GM12878 (cell line): ENCODE measurements around the gene HOXB13. TPM values are rescaled to one million over a fixed set of nuclear protein-coding genes. Genes with fewer than 3 reads are reported as not detected.

Experiments
- ATAC-seq: fragments of 200-7000 bp; cut with Tn5 transposase; 3 replicates; pipeline ENCODE4 v1.9.1; 2020; ENCODE audit warnings: mild to moderate bottlenecking, moderate library complexity
- BruUV-seq: library from RNA; stranded (reverse); fragments of 400-500 nt; replicated peaks from 2 replicates; lab custom pipeline; 2021; lab: Mats Ljungman, UMichigan
- CTCF ChIA-PET: fragments of 300-600 bp; sonication (Branson Sonifier 250); formaldehyde crosslinking; extraction: SDS; loops from one replicate; lab custom pipeline; 2021; ENCODE audit warnings: inconsistent platforms; lab: Yijun Ruan, JAX
- POLR2A ChIA-PET: fragments of 350-600 bp; formaldehyde crosslinking; extraction: SDS; loops from one replicate; lab custom pipeline; 2021; ENCODE audit warnings: inconsistent platforms; lab: Charles Lee
- RAD21 ChIA-PET: fragments of 300-600 bp; sonication (Branson Sonifier 250); formaldehyde crosslinking; loops from one replicate; lab custom pipeline; 2023; ENCODE audit warnings: antibody characterized with exemption; ENCODE audit not compliant: unreplicated experiment; lab: Charles Lee
- SMC1A ChIA-PET: fragments of 300-600 bp; sonication (Branson Sonifier 250); formaldehyde crosslinking; loops from one replicate; lab custom pipeline; 2023; ENCODE audit not compliant: unreplicated experiment, uncharacterized antibody; lab: Charles Lee
- DNase-seq: peaks from one replicate; pipeline ENCODE4 v3.0.0-alpha.2; 2011; ENCODE audit warnings: low read depth, low spot score
- FAIRE-seq: peaks from 3 replicates; lab custom pipeline; 2011; peaks lifted over from hg19 to GRCh38; lab: Jason Lieb, UNC
- H2AFZ ChIP-seq: 2 replicates; pipeline ENCODE4 v1.6.0; 2011; ENCODE audit warnings: low read depth, low read length, control low read depth; ENCODE audit not compliant: control insufficient read depth
- H3K27ac ChIP-seq: 2 replicates; pipeline ENCODE4 v1.5.1; 2011; ENCODE audit warnings: control low read depth; ENCODE audit not compliant: control insufficient read depth, insufficient read depth
- H3K27me3 ChIP-seq, 2 experiments: replicated peaks in 1 of 2; 2 replicates each; pipeline versions ENCODE4 v1.6.0 to v1.6.1; 2011; ENCODE audit warnings: low read length in 1 of 2; ENCODE audit not compliant: control insufficient read depth in 2 of 2, insufficient read depth in 2 of 2
- H3K36me3 ChIP-seq, 2 experiments: 2 replicates each; pipeline ENCODE4 v1.5.1; 2011; ENCODE audit warnings: low read length in 1 of 2; ENCODE audit not compliant: control insufficient read depth in 2 of 2, insufficient read depth in 2 of 2
- H3K4me1 ChIP-seq: 2 replicates; pipeline ENCODE4 v1.6.1; 2011; ENCODE audit warnings: mild to moderate bottlenecking, low read length, moderate library complexity, mixed read lengths; ENCODE audit not compliant: control insufficient read depth, insufficient read depth
- H3K4me2 ChIP-seq: 2 replicates; pipeline ENCODE4 v1.6.0; 2011; ENCODE audit warnings: control low read depth; ENCODE audit not compliant: control insufficient read depth, insufficient read depth
- H3K4me3 ChIP-seq: fragments of 200-600 bp; sonication (generic); 2 replicates; pipeline ENCODE4 v1.5.1; 2016
- H3K79me2 ChIP-seq: 2 replicates; pipeline ENCODE4 v1.6.0; 2011; ENCODE audit warnings: low read length; ENCODE audit not compliant: control insufficient read depth, insufficient read depth
- H3K9ac ChIP-seq: 2 replicates; pipeline ENCODE4 v1.8.0; 2011; ENCODE audit warnings: low read length, control low read depth, mixed read lengths; ENCODE audit not compliant: control insufficient read depth, insufficient read depth
- H3K9me3 ChIP-seq: replicated peaks from 3 replicates; pipeline ENCODE4 v1.5.1; 2011; ENCODE audit warnings: mild to moderate bottlenecking, low read length; ENCODE audit not compliant: control insufficient read depth, insufficient read depth
- H4K20me1 ChIP-seq: 2 replicates; pipeline ENCODE4 v1.6.0; 2011; ENCODE audit not compliant: control insufficient read depth, insufficient read depth
- BMI1 ChIP-seq: fragments of 450-650 bp; IDR thresholded peaks from 2 replicates; pipeline ENCODE4 v1.6.1; 2016; ENCODE audit warnings: mild to moderate bottlenecking, moderate library complexity, borderline replicate concordance
- CHD1 ChIP-seq: IDR thresholded peaks from 2 replicates; pipeline ENCODE4 v1.6.1; 2012; ENCODE audit warnings: low read depth, low read length, improper control_type of control experiment
- DPF2 ChIP-seq: fragments of 450-650 bp; IDR thresholded peaks from 2 replicates; pipeline ENCODE4 v1.6.1; 2017; ENCODE audit warnings: mild to moderate bottlenecking
- EZH2 ChIP-seq: IDR thresholded peaks from 2 replicates; pipeline ENCODE4 v1.6.1; 2012; ENCODE audit warnings: low read depth, mild to moderate bottlenecking, control low read depth, inconsistent platforms, low read length, borderline replicate concordance; ENCODE audit not compliant: control insufficient read depth
- MEF2A ChIP-seq: IDR thresholded peaks from 2 replicates; pipeline ENCODE4 v1.6.1; 2011; ENCODE audit warnings: low read depth, mild to moderate bottlenecking, low read length, moderate library complexity; ENCODE audit not compliant: insufficient read depth
- TARDBP ChIP-seq: IDR thresholded peaks from 2 replicates; pipeline ENCODE4 v1.6.1; 2016; ENCODE audit warnings: borderline replicate concordance
- WGBS: methylation state at CpG from one replicate; pipeline ENCODE4 v1.1.6; 2016; ENCODE audit warnings: low lambda C conversion rate; ENCODE audit not compliant: insufficient replicate concordance, insufficient coverage; ENCODE audit errors: missing lambda C conversion rate; 5-methylcytosine and 5-hydroxymethylcytosine counted together
- in situ Hi-C: fragments of 300-500 bp; cut with MboI; formaldehyde crosslinking; loops from 9 replicates; pipeline ENCODE4 v1.14.3; 2018; ENCODE audit warnings: mixed read lengths
- intact Hi-C: fragments of 100-400 bp; cut with micrococcal nuclease; formaldehyde crosslinking; loops from one replicate; pipeline ENCODE4 v1.14.2; 2022; ENCODE audit not compliant: unreplicated experiment
- polyA plus RNA-seq, 11 experiments: library from polyadenylated mRNA; depleted of rRNA in 4 of 11; unstranded in 6 of 11; stranded (reverse) in 5 of 11; fragments of >200 nt; fragmentation: Nextera tagmentation in 4 of 11; fragmentation: Illumina TruSeq in 1 of 11; extraction: Ambion mirVana in 4 of 11; extraction: Trizol in 1 of 11; gene quantifications; 1 replicate in 1 of 11; 2 replicates in 10 of 11; pipeline versions ENCODE4 v1.2.1 to v1.2.3, GENCODE V29; 2011 to 2016; ENCODE audit warnings: inconsistent platforms in 2 of 11, missing spikeins in 2 of 11, low read depth in 1 of 11
- total RNA-seq, 4 experiments: library from RNA; depleted of rRNA in 3 of 4; stranded (reverse); fragments of >200 nt in 3 of 4; fragmentation: Illumina TruSeq in 1 of 4; extraction: Trizol in 1 of 4; gene quantifications; 2 replicates each; pipeline versions ENCODE4 v1.2.1 to v1.2.3, GENCODE V29; 2013 to 2021
- TF ChIP-seq, protein P1 (sequence below): fragments of 450-650 bp; IDR thresholded peaks from 2 replicates; pipeline ENCODE4 v1.6.1; 2017; ENCODE audit warnings: mild to moderate bottlenecking
- TF ChIP-seq, protein P2 (sequence below): fragments of 450-650 bp; conservative IDR thresholded peaks from 2 replicates; pipeline ENCODE4 v1.6.1; 2017; ENCODE audit warnings: mild to moderate bottlenecking, moderate library complexity

Gene HOXB13
- total and polyA plus RNA-seq, 10 of the 15 experiments (the other 5 are each of a cell fraction or from before 2014, with no cell fraction given), result 0.05 TPM; not detected in 9

DNA sequence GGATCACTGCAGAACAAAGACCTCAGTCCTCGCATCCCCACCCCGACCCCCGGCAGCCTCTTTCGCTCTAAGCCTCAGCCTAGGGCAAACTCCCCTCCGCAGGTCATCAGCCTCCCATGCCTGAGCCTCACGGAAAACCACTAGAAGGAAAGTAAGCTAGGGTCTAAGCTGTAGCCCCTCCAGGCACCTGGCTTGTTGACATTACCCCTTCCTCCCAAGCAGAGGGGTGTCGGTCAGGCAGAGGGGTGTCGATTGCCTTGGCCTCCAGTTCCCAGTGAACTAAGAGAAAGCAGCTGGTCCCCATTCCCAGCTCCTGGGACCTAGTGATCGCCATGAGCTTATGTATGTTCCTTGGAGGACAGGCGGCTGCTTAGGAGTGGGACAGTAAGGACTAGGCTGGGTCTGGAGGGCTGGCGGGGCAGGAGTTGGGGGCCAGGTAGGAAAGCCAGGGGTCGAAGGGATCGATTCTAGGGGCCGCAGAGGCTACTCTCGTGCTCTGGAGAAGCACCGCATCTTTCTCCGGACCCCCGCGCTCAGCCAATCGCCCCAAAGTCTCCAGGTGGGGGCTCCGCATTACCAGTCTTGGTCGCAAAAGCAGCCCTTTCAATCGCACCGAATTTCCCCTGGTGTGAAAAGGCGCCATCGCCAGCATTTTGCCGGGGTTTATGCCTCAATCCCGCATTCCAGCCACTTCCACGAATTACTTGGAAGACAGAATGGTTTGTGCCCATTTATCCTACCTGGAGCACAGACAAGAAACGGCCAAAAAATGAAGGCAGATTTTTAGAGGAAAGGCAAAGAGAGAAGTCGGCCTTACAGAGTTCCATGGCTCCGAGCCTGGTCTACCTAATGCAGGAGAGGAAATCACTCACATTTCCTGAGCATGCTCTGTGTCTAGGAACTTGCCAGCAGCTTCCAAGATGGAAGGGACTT, 21.3 kb upstream of the HOXB13 start (continued):
- TF ChIP-seq, protein P1, sequence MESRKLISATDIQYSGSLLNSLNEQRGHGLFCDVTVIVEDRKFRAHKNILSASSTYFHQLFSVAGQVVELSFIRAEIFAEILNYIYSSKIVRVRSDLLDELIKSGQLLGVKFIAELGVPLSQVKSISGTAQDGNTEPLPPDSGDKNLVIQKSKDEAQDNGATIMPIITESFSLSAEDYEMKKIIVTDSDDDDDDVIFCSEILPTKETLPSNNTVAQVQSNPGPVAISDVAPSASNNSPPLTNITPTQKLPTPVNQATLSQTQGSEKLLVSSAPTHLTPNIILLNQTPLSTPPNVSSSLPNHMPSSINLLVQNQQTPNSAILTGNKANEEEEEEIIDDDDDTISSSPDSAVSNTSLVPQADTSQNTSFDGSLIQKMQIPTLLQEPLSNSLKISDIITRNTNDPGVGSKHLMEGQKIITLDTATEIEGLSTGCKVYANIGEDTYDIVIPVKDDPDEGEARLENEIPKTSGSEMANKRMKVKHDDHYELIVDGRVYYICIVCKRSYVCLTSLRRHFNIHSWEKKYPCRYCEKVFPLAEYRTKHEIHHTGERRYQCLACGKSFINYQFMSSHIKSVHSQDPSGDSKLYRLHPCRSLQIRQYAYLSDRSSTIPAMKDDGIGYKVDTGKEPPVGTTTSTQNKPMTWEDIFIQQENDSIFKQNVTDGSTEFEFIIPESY, result no peak
- no peak for TF ChIP-seq CHD1

DNA sequence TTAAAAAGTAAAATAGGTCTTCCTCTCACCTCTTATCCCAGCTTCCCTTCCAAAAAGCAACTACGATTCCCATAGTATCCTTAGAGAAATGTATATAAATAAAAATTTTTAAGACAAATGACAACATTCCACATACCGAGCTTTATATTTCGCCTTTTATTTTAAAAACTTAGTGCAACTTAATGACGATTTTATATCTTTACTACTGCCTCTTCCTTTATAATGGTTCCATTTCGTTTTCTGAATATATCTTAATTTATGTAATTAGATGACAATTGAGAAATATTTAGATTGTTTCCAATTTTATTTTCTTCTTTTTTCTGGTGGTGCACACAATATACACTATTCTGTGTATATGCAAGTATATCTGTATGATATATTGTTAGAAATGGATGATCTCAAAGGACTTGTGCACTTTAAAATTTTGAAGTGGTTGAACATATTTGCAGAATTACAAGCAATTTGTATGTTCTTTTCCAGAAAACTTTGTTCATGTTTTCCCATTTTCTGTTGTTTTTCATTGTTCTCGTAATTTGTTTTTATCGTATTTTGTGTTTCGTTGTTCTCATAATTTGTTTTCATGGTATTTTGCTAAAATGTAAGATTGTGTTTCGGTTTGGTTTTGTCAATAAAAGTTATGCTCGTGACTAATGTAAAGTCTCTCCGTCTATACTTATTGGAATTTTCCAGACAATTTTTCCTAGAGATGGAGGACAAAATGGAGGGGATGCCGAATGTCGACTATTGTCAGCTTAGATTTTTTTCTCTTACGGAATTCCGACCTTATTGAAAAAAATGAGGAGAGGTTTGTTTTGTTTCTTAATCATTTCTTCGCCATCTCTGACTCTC, 20.4 kb upstream of the HOXB13 start:
- ChIA-PET CTCF (interaction anchor here (0.8 to 1.2 kb wide), 4 partner anchors 11 to 281 kb away, joined by 3 read pairs; no protein-coding TSS in a partner anchor), POLR2A (interaction anchor here (0.6 kb wide), 1 partner anchor 56 kb away, joined by 4 read pairs; no protein-coding TSS in a partner anchor), SMC1A (interaction anchor here (1.2 kb wide), 1 partner anchor 130 kb away, joined by 3 read pairs; no protein-coding TSS in a partner anchor), RAD21 (interaction anchor here (1.6 kb wide), 1 partner anchor 130 kb away, joined by 3 read pairs; no protein-coding TSS in a partner anchor)
- Histone ChIP-seq H3K9me3 (no peaks in the 10 kb centered on the region; the same call in 2 of the 3 replicates), H3K4me2 (no peak overlapping the region), H3K4me3 (no peak overlapping the region), H4K20me1 (peaks cover 2% of the 10 kb centered on the region; the same call in 1 of the 2 replicates), H3K4me1 (no peaks in the 10 kb centered on the region), H3K27ac (no peak overlapping the region), H3K9ac (no peak overlapping the region), H2AFZ (no peak overlapping the region), H3K27me3 (peaks cover 23 to 60% of the 10 kb centered on the region in 2 experiments), H3K79me2 (no peaks in the 10 kb centered on the region), H3K36me3 (no peaks in the 10 kb centered on the region)
- intact Hi-C loops, result no loop called here
- DNase-seq, result no peak
- in situ Hi-C loops, result no loop called here
- no TSS peak for BruUV-seq
- TF ChIP-seq EZH2 (0 out of 2 replicates have a peak, but pooled peaks have one; percentile 32), DPF2 (no peak), TARDBP (no peak), BMI1 (peak; percentile 53), MEF2A (no peak)
- TF ChIP-seq, protein P2, sequence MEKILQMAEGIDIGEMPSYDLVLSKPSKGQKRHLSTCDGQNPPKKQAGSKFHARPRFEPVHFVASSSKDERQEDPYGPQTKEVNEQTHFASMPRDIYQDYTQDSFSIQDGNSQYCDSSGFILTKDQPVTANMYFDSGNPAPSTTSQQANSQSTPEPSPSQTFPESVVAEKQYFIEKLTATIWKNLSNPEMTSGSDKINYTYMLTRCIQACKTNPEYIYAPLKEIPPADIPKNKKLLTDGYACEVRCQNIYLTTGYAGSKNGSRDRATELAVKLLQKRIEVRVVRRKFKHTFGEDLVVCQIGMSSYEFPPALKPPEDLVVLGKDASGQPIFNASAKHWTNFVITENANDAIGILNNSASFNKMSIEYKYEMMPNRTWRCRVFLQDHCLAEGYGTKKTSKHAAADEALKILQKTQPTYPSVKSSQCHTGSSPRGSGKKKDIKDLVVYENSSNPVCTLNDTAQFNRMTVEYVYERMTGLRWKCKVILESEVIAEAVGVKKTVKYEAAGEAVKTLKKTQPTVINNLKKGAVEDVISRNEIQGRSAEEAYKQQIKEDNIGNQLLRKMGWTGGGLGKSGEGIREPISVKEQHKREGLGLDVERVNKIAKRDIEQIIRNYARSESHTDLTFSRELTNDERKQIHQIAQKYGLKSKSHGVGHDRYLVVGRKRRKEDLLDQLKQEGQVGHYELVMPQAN, result no peak
- ATAC-seq, result no peak
- no peak for FAIRE-seq
- WGBS, result 30% methylated on average over 16 of the region's 16 CpGs
